ENCODE results near the gene ZBTB20.

DNA sequence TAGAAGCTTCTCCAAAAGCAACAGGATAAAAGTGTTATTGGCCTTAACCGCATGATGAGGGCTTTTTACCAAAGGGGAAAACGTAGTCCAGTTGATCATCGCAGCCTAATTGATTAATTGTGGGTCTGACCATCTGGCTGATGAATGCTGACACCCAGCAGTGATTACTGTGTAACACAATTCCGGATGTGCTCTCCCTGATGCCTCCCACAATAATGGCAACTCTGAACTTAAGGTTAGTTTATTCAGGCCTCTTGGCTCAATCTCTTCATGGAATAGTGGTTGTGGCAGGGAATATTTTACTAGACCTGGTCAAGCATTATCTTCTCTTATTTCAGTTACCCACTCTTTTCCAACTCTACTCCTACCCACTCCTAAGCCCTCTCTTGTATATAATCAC lies 520.3 kb downstream of the ZBTB20 start:
- TF ChIP-seq, protein P1, sequence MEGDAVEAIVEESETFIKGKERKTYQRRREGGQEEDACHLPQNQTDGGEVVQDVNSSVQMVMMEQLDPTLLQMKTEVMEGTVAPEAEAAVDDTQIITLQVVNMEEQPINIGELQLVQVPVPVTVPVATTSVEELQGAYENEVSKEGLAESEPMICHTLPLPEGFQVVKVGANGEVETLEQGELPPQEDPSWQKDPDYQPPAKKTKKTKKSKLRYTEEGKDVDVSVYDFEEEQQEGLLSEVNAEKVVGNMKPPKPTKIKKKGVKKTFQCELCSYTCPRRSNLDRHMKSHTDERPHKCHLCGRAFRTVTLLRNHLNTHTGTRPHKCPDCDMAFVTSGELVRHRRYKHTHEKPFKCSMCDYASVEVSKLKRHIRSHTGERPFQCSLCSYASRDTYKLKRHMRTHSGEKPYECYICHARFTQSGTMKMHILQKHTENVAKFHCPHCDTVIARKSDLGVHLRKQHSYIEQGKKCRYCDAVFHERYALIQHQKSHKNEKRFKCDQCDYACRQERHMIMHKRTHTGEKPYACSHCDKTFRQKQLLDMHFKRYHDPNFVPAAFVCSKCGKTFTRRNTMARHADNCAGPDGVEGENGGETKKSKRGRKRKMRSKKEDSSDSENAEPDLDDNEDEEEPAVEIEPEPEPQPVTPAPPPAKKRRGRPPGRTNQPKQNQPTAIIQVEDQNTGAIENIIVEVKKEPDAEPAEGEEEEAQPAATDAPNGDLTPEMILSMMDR (IDR thresholded peaks at IDR 0.05), result no peak
- TF ChIP-seq POLR2A (IDR thresholded peaks at IDR 0.05; ENCODE audit: low read depth), result no peak
- no peak for TF ChIP-seq POLR2AphosphoS5 (IDR thresholded peaks at IDR 0.05)
- no peak for TF ChIP-seq EP300 (IDR thresholded peaks at IDR 0.05)

Measured in esophagus muscularis mucosa (tissue), 4 donors.